AG04450 (cell line): ENCODE measurements around the gene ARMC5. TPM values are rescaled to one million over a fixed set of nuclear protein-coding genes. Genes with fewer than 3 reads are reported as not detected.
"Not testable (repeated sequence)": the region's sequence is repeated elsewhere in the genome, so short reads cannot be mapped to it uniquely, and the experiment has no call there.

ENCODE experiments used
- CTCF ChIA-PET: fragments of 300-600, 350-600 bp; formaldehyde crosslinking; extraction: SDS; loops from one replicate; lab custom pipeline; 2022; ENCODE audit warnings: antibody characterized with exemption, inconsistent platforms; lab: Charles Lee
- POLR2A ChIA-PET: fragments of 350-600 bp; formaldehyde crosslinking; extraction: SDS; loops from one replicate; lab custom pipeline; 2021; ENCODE audit warnings: antibody characterized with exemption, inconsistent platforms; lab: Yijun Ruan, JAX
- DNase-seq: peaks from one replicate; pipeline ENCODE4 v3.0.0-alpha.2; 2011; ENCODE audit warnings: low read depth, low spot score
- H3K27ac ChIP-seq: one replicate; pipeline ENCODE4 v1.5.1; 2012; ENCODE audit warnings: low read depth, low read length, control low read depth
- H3K27me3 ChIP-seq: one replicate; pipeline ENCODE4 v1.6.0; 2012; ENCODE audit warnings: low read length; ENCODE audit not compliant: control insufficient read depth, insufficient read depth
- H3K4me3 ChIP-seq: 2 replicates; pipeline ENCODE4 v1.5.1; 2011; ENCODE audit warnings: mild to moderate bottlenecking, low read depth, low read length, control low read depth
- H3K9me3 ChIP-seq: 2 replicates; pipeline ENCODE4 v1.5.1; 2012; ENCODE audit warnings: low read length; ENCODE audit not compliant: control insufficient read depth, insufficient read depth
- polyA plus RNA-seq: library from polyadenylated mRNA; depleted of rRNA; stranded (reverse); fragments of >200 nt; gene quantifications from 2 replicates; pipeline ENCODE4 v1.2.3, GENCODE V29; 2011
- TF ChIP-seq, protein P1 (sequence below): IDR thresholded peaks from 2 replicates; pipeline ENCODE4 v1.5.1; 2011; ENCODE audit warnings: low read depth, low read length, control low read depth, inconsistent platforms

ARMC5 gene
- polyA plus RNA-seq, 1 experiment: 2.9 TPM

DNA sequence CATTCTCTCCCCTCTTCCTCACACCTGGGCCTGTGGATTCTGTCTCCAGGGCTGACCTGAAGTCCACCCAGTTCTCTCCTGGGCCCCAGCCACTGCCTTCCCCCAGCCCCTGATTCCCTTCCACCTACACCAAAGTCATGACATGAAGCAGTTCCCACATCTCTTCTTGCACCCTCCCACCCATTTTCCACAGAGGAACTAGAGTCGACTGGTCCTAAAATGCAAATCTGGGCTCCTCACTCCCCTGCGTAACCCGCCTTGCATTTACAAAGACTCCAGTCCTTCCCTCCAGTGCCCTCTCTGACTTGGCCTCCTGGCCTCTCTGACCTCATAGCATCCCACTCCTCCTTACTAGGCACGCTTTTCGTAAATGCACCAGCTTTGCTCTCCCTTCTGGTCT lies 45.9 kb upstream of the ARMC5 start:
- POLR2A ChIA-PET: no interaction called here
- Histone ChIP-seq H3K27ac (no peak overlapping the region), H3K27me3 (peaks cover 2% of the 10 kb centered on the region), H3K9me3 (no peaks in the 10 kb centered on the region), H3K4me3 (no peak overlapping the region)
- TF ChIP-seq, protein P1, sequence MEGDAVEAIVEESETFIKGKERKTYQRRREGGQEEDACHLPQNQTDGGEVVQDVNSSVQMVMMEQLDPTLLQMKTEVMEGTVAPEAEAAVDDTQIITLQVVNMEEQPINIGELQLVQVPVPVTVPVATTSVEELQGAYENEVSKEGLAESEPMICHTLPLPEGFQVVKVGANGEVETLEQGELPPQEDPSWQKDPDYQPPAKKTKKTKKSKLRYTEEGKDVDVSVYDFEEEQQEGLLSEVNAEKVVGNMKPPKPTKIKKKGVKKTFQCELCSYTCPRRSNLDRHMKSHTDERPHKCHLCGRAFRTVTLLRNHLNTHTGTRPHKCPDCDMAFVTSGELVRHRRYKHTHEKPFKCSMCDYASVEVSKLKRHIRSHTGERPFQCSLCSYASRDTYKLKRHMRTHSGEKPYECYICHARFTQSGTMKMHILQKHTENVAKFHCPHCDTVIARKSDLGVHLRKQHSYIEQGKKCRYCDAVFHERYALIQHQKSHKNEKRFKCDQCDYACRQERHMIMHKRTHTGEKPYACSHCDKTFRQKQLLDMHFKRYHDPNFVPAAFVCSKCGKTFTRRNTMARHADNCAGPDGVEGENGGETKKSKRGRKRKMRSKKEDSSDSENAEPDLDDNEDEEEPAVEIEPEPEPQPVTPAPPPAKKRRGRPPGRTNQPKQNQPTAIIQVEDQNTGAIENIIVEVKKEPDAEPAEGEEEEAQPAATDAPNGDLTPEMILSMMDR: no peak
- no peak for DNase-seq
- CTCF ChIA-PET: no interaction called here

DNA sequence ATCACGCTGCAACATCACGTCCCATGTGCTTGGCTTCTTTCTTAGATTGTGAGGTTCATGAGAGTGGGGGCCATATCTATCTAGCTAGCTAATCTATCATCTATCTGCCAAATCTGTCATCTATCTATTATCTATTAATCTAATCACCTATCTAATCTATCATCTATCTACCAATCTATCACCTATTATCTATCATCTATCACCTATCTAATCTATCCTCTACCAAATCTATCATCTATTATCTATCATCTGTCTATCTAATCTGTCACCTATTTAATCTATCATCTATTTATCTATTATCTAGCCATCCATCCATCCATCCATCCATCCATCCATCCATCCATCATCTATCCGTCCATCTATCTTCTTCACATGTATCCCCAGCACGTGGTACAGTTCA lies 45.4 kb upstream of the ARMC5 start:
- ChIA-PET CTCF (no interaction called here), POLR2A (no interaction called here)
- peaks cover 2% of the 10 kb centered on the region for H3K27me3 ChIP-seq
- no peak for DNase-seq
- H3K27ac ChIP-seq: no peak overlapping the region
- TF ChIP-seq, protein P1: no peak
- no peak overlapping the region for H3K4me3 ChIP-seq
- no peaks in the 10 kb centered on the region for H3K9me3 ChIP-seq

DNA sequence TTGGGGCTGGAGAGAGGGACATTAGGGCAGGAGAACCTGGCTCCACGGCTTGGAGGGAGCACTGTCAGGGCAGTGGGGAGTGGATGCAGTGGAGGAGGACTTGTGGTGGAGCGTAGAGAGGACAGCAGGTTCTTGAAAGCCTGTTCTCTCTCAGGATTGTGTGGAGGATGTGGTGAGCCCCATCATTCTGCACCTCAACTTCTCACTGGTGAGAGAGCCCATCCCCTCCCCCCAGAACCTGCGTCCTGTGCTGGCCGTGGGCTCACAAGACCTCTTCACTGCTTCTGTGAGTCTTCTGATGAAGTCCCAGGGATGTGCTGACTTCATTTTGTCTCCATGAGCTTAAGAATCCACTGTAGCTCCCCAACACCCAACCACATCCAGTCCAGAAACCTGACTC lies 44.6 kb upstream of the ARMC5 start:
- DNase-seq: no peak
- POLR2A ChIA-PET: no interaction called here
- CTCF ChIA-PET: no interaction called here
- Histone ChIP-seq H3K4me3 (no peak overlapping the region), H3K27me3 (peaks cover 2% of the 10 kb centered on the region), H3K9me3 (no peaks in the 10 kb centered on the region), H3K27ac (no peak overlapping the region)
- TF ChIP-seq, protein P1: no peak

DNA sequence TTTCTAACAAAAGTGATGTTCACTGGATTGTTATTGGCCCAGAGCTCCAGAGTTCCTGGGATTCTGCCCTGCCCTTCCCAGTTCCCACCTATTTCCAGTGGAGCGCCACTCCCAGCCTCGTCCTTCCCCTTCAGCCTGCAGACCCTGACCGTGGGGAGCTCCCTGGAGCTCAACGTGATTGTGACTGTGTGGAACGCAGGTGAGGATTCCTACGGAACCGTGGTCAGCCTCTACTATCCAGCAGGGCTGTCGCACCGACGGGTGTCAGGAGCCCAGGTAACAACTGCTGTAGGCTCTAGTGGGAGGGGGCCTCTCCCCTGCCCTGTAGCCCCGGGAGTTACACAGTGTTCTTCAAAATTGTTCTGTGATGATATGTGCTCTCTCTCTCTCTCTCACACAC lies 42.9 kb upstream of the ARMC5 start:
- POLR2A ChIA-PET: no interaction called here
- H3K27me3 ChIP-seq: peaks cover 2% of the 10 kb centered on the region
- CTCF ChIA-PET: interaction anchor here (1.4 kb wide), 1 partner anchor 26 kb away, joined by 4 read pairs; the partner anchor contains the start of gene ZNF843
- no peak overlapping the region for H3K27ac ChIP-seq
- H3K4me3 ChIP-seq: no peak overlapping the region
- H3K9me3 ChIP-seq: no peaks in the 10 kb centered on the region
- TF ChIP-seq, protein P1: no peak
- DNase-seq: no peak

DNA sequence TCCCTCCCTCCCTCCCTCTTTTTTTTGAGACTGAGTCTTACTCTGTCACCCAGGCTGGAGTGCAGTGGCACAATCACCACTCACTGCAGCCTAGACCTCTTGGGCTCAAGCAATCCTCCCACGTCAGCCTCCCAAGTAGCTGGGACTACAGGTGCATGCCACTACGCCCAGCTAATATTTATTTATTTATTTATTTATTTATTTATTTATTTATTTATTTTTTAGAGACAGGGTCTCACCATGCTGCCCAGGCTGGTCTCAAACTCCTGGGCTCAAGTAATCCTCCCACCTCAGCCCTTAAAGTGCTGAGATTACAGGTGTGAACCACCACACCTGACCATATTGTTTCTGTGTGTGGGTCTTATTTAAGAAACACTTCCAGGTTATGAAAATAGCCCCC lies 42.3 kb upstream of the ARMC5 start:
- DNase-seq, H3K27me3 ChIP-seq, POLR2A ChIA-PET, H3K9me3 ChIP-seq, H3K4me3 ChIP-seq, H3K27ac ChIP-seq: not testable (repeated sequence)
- CTCF ChIA-PET: interaction anchor here (1.4 kb wide), 1 partner anchor 26 kb away, joined by 4 read pairs; the partner anchor contains the start of gene ZNF843

DNA sequence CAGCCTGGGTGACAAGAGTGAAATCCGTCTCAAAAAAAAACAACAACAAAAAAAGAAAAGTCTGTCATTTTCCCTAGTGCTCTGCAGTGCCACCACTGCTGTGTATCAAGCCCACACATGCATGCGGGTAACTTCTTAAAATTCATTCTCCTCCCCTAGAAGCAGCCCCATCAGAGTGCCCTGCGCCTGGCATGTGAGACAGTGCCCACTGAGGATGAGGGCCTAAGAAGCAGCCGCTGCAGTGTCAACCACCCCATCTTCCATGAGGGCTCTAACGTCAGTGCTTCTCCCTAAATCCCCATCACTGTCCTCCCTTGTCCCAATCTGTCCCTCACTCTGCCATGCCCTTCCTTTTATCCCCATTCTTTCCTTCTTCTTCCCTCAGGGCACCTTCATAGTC lies 41.4 kb upstream of the ARMC5 start:
- no peak for DNase-seq
- peaks cover 2% of the 10 kb centered on the region for H3K27me3 ChIP-seq
- H3K9me3 ChIP-seq: peaks cover 4% of the 10 kb centered on the region; the same call in 1 of the 2 replicates
- ChIA-PET CTCF (no interaction called here), POLR2A (no interaction called here)
- H3K4me3 ChIP-seq: no peak overlapping the region
- TF ChIP-seq, protein P1: no peak
- no peak overlapping the region for H3K27ac ChIP-seq
